D721Med (cell line): ENCODE measurements around the gene BAHD1.
"Not testable (repeated sequence)": the region's sequence is repeated elsewhere in the genome, so short reads cannot be mapped to it uniquely, and the experiment has no call there.

Experiments
- DNase-seq: peaks from one replicate; pipeline ENCODE4 v3.0.0; 2011; ENCODE audit warnings: low spot score; ENCODE audit not compliant: insufficient read length
- FAIRE-seq: peaks from 2 replicates; lab custom pipeline; 2011; peaks lifted over from hg19 to GRCh38; lab: Jason Lieb, UNC
- CTCF ChIP-seq: IDR thresholded peaks from 2 replicates; pipeline ENCODE4 v1.5.1; 2012; ENCODE audit warnings: mild to moderate bottlenecking, control low read depth; ENCODE audit not compliant: insufficient read depth; ENCODE audit errors: missing control alignments

Gene BAHD1

GRCh38 chr15:40449275-40449674 is 8.5 kb downstream of the BAHD1 start:
- FAIRE-seq (no peak), DNase-seq (no peak)
- no peak for TF ChIP-seq CTCF

- DNase-seq (no peak), FAIRE-seq (no peak)
- no peak for TF ChIP-seq CTCF
These were observed 9.3 kb downstream of the BAHD1 start for GRCh38 chr15:40450047-40450446.

- DNase-seq (no peak), FAIRE-seq (no peak)
- no peak for TF ChIP-seq CTCF
These were observed 10.9 kb downstream of the BAHD1 start for GRCh38 chr15:40451527-40452158.

GRCh38 chr15:40452296-40453090 is 11.7 kb downstream of the BAHD1 start:
- DNase-seq (no peak), FAIRE-seq (no peak)
- no peak for TF ChIP-seq CTCF

GRCh38 chr15:40453941-40454340 is 13.2 kb downstream of the BAHD1 start:
- not testable (repeated sequence) for FAIRE-seq, DNase-seq

GRCh38 chr15:40454904-40455391 is 14.2 kb downstream of the BAHD1 start:
- FAIRE-seq, result no peak
- DNase-seq, result no peak
- TF ChIP-seq CTCF, result no peak

GRCh38 chr15:40456299-40456712 is 15.6 kb downstream of the BAHD1 start:
- FAIRE-seq (no peak), DNase-seq (peak; percentile 62)
- TF ChIP-seq CTCF, result no peak
